SK-N-SH (cell line): ENCODE data around the gene PLA2G2C.

ENCODE experiments used
- EP300 ChIP-seq, 2 experiments: IDR thresholded peaks; 2 replicates each; pipeline versions ENCODE4 v1.4.0 to v1.6.1; 2012; ENCODE audit warnings: borderline replicate concordance in 1 of 2, low read depth in 1 of 2, low read length in 1 of 2
- GATA2 ChIP-seq: sonication (generic); formaldehyde crosslinking; IDR thresholded peaks from 2 replicates; pipeline ENCODE4 v1.5.0; 2020; ENCODE audit warnings: mild to moderate bottlenecking, missing genetic modification reagents
- SIN3A ChIP-seq: IDR thresholded peaks from 2 replicates; pipeline ENCODE4 v1.6.1; 2012; ENCODE audit warnings: low read depth, mild to moderate bottlenecking, low read length, moderate library complexity, borderline replicate concordance
- TAF1 ChIP-seq: IDR thresholded peaks from 2 replicates; pipeline ENCODE4 v1.6.1; 2012; ENCODE audit warnings: low read depth, mild to moderate bottlenecking, low read length, moderate library complexity, borderline replicate concordance
- TF ChIP-seq, protein P1 (sequence below): fragments of 200-600 bp; sonication (generic); IDR thresholded peaks from 2 replicates; pipeline ENCODE4 v1.6.1; 2017; ENCODE audit warnings: antibody characterized with exemption, mild to moderate bottlenecking, moderate library complexity

DNA sequence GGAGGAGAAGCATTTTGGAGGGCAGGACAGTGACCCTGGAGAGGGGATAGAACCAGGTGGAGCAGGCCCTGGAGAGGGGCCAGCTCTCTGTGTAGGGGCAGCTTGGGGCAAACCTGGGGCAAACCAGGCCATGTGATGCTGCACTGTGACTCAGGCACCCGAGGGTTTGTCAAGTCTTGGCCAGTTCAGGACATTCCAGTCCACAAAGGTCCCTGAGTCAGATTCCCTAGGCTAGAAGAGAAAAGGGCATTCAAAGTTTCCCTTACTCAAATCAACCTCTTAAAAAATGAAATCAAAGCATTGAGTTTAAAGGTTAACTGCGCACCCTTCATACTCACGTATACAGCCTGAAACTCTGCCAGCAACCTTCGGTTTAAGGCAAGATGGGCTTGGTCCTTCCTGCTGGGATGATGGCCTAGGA is 25.2 kb upstream of the PLA2G2C start:
- TF ChIP-seq, protein P1, sequence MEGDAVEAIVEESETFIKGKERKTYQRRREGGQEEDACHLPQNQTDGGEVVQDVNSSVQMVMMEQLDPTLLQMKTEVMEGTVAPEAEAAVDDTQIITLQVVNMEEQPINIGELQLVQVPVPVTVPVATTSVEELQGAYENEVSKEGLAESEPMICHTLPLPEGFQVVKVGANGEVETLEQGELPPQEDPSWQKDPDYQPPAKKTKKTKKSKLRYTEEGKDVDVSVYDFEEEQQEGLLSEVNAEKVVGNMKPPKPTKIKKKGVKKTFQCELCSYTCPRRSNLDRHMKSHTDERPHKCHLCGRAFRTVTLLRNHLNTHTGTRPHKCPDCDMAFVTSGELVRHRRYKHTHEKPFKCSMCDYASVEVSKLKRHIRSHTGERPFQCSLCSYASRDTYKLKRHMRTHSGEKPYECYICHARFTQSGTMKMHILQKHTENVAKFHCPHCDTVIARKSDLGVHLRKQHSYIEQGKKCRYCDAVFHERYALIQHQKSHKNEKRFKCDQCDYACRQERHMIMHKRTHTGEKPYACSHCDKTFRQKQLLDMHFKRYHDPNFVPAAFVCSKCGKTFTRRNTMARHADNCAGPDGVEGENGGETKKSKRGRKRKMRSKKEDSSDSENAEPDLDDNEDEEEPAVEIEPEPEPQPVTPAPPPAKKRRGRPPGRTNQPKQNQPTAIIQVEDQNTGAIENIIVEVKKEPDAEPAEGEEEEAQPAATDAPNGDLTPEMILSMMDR: no peak
- TF ChIP-seq GATA2 (CRISPR knock-in tag) (no peak), EP300 (IDR thresholded peaks at IDR 0.05; ENCODE audit: borderline replicate concordance in 1 of 2, low read depth in 1 of 2, low read length in 1 of 2) (no peak), TAF1 (no peak), SIN3A (no peak)
